ENCODE measurements around the gene CHAT.

DNA sequence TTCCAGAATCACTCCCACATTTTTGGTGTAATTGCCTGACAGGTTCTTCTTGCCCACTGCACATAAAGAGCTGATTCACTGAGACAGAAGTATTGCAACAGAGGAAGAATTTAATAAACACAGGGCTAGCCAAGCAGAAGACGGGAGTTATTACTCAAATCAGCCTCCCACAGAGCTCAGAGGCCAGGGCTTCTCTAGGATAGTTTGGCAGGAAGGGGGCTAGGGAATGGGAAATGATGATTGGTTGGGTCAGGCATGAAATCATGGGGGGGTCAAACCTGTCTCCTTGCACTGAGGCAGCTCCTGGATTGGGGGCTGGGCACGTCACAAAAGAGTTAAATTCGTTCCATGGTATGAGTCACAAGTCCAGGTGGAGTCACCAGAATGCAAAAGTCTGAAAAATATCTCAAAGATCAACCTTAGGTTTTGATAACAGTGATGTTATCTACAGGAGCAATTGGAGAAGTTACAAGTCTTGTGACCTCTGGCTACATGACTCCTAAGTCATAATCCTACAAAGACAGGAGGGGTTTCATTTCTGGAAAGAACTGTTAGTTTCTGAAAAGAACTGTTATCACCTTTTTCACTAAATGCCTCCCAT lies 44.7 kb upstream of the CHAT start:
- TF ChIP-seq, protein P1, sequence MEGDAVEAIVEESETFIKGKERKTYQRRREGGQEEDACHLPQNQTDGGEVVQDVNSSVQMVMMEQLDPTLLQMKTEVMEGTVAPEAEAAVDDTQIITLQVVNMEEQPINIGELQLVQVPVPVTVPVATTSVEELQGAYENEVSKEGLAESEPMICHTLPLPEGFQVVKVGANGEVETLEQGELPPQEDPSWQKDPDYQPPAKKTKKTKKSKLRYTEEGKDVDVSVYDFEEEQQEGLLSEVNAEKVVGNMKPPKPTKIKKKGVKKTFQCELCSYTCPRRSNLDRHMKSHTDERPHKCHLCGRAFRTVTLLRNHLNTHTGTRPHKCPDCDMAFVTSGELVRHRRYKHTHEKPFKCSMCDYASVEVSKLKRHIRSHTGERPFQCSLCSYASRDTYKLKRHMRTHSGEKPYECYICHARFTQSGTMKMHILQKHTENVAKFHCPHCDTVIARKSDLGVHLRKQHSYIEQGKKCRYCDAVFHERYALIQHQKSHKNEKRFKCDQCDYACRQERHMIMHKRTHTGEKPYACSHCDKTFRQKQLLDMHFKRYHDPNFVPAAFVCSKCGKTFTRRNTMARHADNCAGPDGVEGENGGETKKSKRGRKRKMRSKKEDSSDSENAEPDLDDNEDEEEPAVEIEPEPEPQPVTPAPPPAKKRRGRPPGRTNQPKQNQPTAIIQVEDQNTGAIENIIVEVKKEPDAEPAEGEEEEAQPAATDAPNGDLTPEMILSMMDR (IDR thresholded peaks at IDR 0.05; ENCODE audit: low read length) = no peak
- no peak for TF ChIP-seq EZH2phosphoT487 (IDR thresholded peaks at IDR 0.05; ENCODE audit: low read length)
- no peak for TF ChIP-seq EZH2 (optimal IDR thresholded peaks at IDR 0.05; ENCODE audit: low read depth, low read length)
